Immature natural killer cell (primary cell): ENCODE results near the gene FHIT. TPM values are rescaled to one million over a fixed set of nuclear protein-coding genes. Genes with fewer than 3 reads are reported as not detected.

Experiments
- DNase-seq, 3 donors: peaks; one replicate each; pipeline ENCODE4 v3.0.0; 2022; ENCODE audit warnings: mixed read lengths in 1 of 3
- H3K27ac Mint-ChIP-seq, 6 donors: one replicate each; pipeline ENCODE4 v1.8.0; 2020; ENCODE audit warnings: mixed read lengths in 6 of 6, mild to moderate bottlenecking in 5 of 6, inconsistent platforms in 4 of 6, moderate library complexity in 3 of 6
- H3K27me3 Mint-ChIP-seq, 3 donors: one replicate each; pipeline ENCODE4 v1.8.0; 2020 to 2021; ENCODE audit warnings: low read depth in 3 of 3, mild to moderate bottlenecking in 3 of 3, mixed read lengths in 3 of 3, moderate library complexity in 3 of 3, inconsistent platforms in 1 of 3
- H3K36me3 Mint-ChIP-seq, 3 donors: one replicate each; pipeline ENCODE4 v1.8.0; 2020; ENCODE audit warnings: mixed read lengths in 3 of 3, inconsistent platforms in 2 of 3, mild to moderate bottlenecking in 2 of 3
- H3K4me1 Mint-ChIP-seq, 2 donors: one replicate each; pipeline ENCODE4 v1.8.0; 2020; ENCODE audit warnings: inconsistent platforms in 2 of 2, mild to moderate bottlenecking in 2 of 2, mixed read lengths in 2 of 2, moderate library complexity in 1 of 2
- H3K4me3 Mint-ChIP-seq, 5 donors: one replicate each; pipeline ENCODE4 v1.8.0; 2020; ENCODE audit warnings: mild to moderate bottlenecking in 5 of 5, mixed read lengths in 5 of 5, inconsistent platforms in 3 of 5, moderate library complexity in 3 of 5
- H3K9me3 Mint-ChIP-seq, 6 donors: one replicate each; pipeline ENCODE4 v1.8.0; 2020; ENCODE audit warnings: mild to moderate bottlenecking in 6 of 6, mixed read lengths in 6 of 6, inconsistent platforms in 4 of 6, moderate library complexity in 3 of 6
- polyA plus RNA-seq, 3 donors: library from polyadenylated mRNA; unstranded; fragments of 300-500 nt; fragmentation: Illumina TruSeq; gene quantifications; one replicate each; pipeline ENCODE4 v1.2.3, GENCODE V29; 2021

The FHIT gene
- polyA plus RNA-seq, 3 donors from 2014 or later, result 2.5 to 8.8 (median 3.9) TPM

DNA sequence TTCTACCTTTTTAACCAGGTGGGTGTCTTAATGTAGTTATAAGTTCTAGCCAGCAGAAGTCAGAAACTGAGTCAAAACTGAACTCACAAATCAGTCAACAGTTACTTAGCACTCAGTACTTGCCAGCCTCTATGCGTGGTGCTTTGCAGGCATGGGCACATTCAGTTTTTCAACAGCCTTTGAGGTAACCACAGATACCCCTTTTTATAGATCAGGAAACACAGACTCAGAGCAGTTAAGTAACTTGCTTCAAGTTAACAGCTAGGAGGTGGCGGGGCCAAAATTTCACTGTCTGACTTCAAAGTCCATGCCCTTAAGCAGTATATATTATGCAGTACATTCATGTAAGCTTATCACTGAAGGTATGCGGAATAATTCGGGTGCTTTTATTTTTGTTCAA lies 139.4 kb downstream of the FHIT start:
- peaks cover 0 to 2% (median 0%) of the 10 kb centered on the region in 3 donors for H3K27me3 Mint-ChIP-seq
- H3K36me3 Mint-ChIP-seq, result no peaks in the 10 kb centered on the region
- DNase-seq, result no peak
- peaks cover 0 to 4% (median 0%) of the 10 kb centered on the region in 6 donors for H3K9me3 Mint-ChIP-seq
- no peak overlapping the region for H3K4me3 Mint-ChIP-seq
- peaks cover 2 to 11% of the 10 kb centered on the region in 2 donors for H3K4me1 Mint-ChIP-seq
- H3K27ac Mint-ChIP-seq, result no peak overlapping the region

- peak in 1 of 3 donors; percentile 3 for DNase-seq
- H3K9me3 Mint-ChIP-seq, result peaks cover 0 to 5% (median 2%) of the 10 kb centered on the region in 6 donors
- H3K27me3 Mint-ChIP-seq, result peaks cover 0 to 2% (median 0%) of the 10 kb centered on the region in 3 donors
- peak overlapping the region in 1 of 6 donors; percentile 17 for H3K27ac Mint-ChIP-seq
- H3K4me1 Mint-ChIP-seq, result peaks cover 2 to 11% of the 10 kb centered on the region in 2 donors
- peaks cover 0 to 3% (median 0%) of the 10 kb centered on the region in 3 donors for H3K36me3 Mint-ChIP-seq
- no peak overlapping the region for H3K4me3 Mint-ChIP-seq
Observed at GRCh38 chr3:61110576-61110975, 140.7 kb downstream of the FHIT start.

DNA sequence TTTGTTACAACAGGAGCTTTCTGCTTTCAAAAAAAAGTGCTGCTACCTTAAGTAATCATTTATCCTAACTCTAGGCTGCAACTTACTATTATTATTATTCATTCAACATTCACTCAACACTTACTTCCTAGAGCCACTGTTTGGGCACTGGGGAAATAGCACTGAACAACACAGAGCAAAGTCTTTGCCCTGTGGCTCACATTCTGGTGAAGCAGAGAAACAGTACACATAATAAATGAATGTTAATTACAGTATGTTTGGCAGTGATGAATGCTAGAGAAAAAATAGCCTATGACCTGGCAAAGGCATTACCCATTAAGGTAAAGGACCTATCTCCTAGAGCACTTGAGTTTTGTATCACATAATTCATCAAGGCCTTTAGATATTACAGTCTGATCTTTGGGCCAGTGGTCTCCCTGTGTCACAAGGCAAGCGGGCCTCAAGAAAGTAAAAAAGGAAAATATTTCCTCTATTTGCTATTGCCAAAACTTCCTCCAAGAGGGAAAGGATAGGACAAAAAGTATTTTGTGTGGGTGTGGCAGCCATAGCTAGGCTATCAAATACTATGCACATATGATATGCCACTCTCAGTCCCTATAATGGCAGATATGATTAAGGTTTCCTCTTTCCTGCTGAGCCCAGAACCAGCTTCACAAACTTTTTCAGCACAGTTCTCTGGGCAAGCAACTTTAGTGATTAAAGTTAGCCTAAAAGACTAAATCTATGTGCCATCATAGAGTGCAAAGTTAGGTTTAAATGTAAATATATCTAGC lies 142.8 kb downstream of the FHIT start:
- H3K36me3 Mint-ChIP-seq, result peaks cover 0 to 3% (median 0%) of the 10 kb centered on the region in 3 donors

GRCh38 chr3:61094608-61095007 lies 156.6 kb downstream of the FHIT start:
- DNase-seq, result no peak
- Mint-ChIP-seq H3K4me1 (no peaks in the 10 kb centered on the region), H3K27ac (no peak overlapping the region), H3K4me3 (no peak overlapping the region), H3K27me3 (no peaks in the 10 kb centered on the region), H3K9me3 (peaks cover 0 to 7% (median 0%) of the 10 kb centered on the region in 6 donors), H3K36me3 (no peaks in the 10 kb centered on the region)

More for the DNA sequence above, 142.8 kb downstream of the FHIT start:
- Mint-ChIP-seq H3K27me3 (peaks cover 0 to 4% (median 2%) of the 10 kb centered on the region in 3 donors), H3K27ac (no peak overlapping the region), H3K4me3 (no peak overlapping the region), H3K4me1 (peaks cover 2 to 11% of the 10 kb centered on the region in 2 donors), H3K9me3 (peaks cover 0 to 17% (median 2%) of the 10 kb centered on the region in 6 donors)
- DNase-seq, result no peak

DNA sequence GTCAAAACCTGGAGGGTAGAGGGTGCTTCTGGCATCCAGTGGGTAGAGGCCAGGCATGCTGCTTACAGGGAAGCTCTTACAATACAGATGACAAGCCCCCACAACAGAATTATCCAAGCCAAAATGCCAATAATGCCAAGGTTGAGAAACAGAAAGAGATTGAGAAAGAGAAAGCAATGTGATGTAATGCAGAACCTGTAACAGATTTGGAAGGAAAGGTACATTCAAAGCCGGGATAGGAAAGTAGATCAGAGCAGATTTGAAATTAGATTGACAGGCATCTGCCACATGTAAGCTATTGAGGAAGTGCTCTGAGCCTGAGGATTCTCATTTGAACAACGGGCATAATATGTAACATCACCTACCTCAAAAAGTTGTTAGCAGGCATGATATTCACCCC lies 157.9 kb downstream of the FHIT start:
- H3K27ac Mint-ChIP-seq, result no peak overlapping the region
- peaks cover 0 to 5% (median 0%) of the 10 kb centered on the region in 6 donors for H3K9me3 Mint-ChIP-seq
- no peaks in the 10 kb centered on the region for H3K4me1 Mint-ChIP-seq
- no peaks in the 10 kb centered on the region for H3K36me3 Mint-ChIP-seq
- no peak for DNase-seq
- H3K27me3 Mint-ChIP-seq, result no peaks in the 10 kb centered on the region
- no peak overlapping the region for H3K4me3 Mint-ChIP-seq

GRCh38 chr3:61092870-61093269 lies 158.4 kb downstream of the FHIT start:
- no peaks in the 10 kb centered on the region for H3K36me3 Mint-ChIP-seq
- no peaks in the 10 kb centered on the region for H3K4me1 Mint-ChIP-seq
- no peak overlapping the region for H3K27ac Mint-ChIP-seq
- DNase-seq, result no peak
- H3K9me3 Mint-ChIP-seq, result peaks cover 0 to 7% (median 0%) of the 10 kb centered on the region in 6 donors
- no peaks in the 10 kb centered on the region for H3K27me3 Mint-ChIP-seq
- H3K4me3 Mint-ChIP-seq, result no peak overlapping the region

GRCh38 chr3:61090389-61091169 lies 160.7 kb downstream of the FHIT start:
- Mint-ChIP-seq H3K27ac (no peak overlapping the region), H3K4me1 (no peaks in the 10 kb centered on the region), H3K27me3 (peaks cover 0 to 3% (median 0%) of the 10 kb centered on the region in 3 donors), H3K36me3 (no peaks in the 10 kb centered on the region), H3K9me3 (peaks cover 0 to 10% (median 0%) of the 10 kb centered on the region in 6 donors), H3K4me3 (no peak overlapping the region)
- DNase-seq, result no peak

GRCh38 chr3:61087465-61087864 lies 163.8 kb downstream of the FHIT start:
- Mint-ChIP-seq H3K4me1 (no peaks in the 10 kb centered on the region), H3K27me3 (peaks cover 0 to 3% (median 0%) of the 10 kb centered on the region in 3 donors), H3K4me3 (no peak overlapping the region), H3K36me3 (peaks cover 0 to 3% (median 0%) of the 10 kb centered on the region in 3 donors), H3K27ac (no peak overlapping the region), H3K9me3 (peaks cover 1 to 15% (median 6%) of the 10 kb centered on the region in 6 donors)
- DNase-seq, result no peak

GRCh38 chr3:61081554-61081953 lies 169.7 kb downstream of the FHIT start:
- Mint-ChIP-seq H3K27me3 (peaks cover 0 to 2% (median 0%) of the 10 kb centered on the region in 3 donors), H3K4me3 (no peak overlapping the region), H3K9me3 (peaks cover 0 to 22% (median 4%) of the 10 kb centered on the region in 6 donors), H3K4me1 (no peaks in the 10 kb centered on the region), H3K36me3 (peaks cover 0 to 6% (median 0%) of the 10 kb centered on the region in 3 donors), H3K27ac (no peak overlapping the region)
- DNase-seq, result no peak

GRCh38 chr3:61080737-61081445 lies 170.4 kb downstream of the FHIT start:
- Mint-ChIP-seq H3K27me3 (peaks cover 0 to 2% (median 0%) of the 10 kb centered on the region in 3 donors), H3K9me3 (peaks cover 0 to 22% (median 3%) of the 10 kb centered on the region in 6 donors), H3K4me3 (no peak overlapping the region), H3K27ac (no peak overlapping the region), H3K4me1 (no peaks in the 10 kb centered on the region), H3K36me3 (peaks cover 0 to 6% (median 0%) of the 10 kb centered on the region in 3 donors)
- DNase-seq, result no peak

- DNase-seq, result no peak
- H3K4me3 Mint-ChIP-seq, result no peak overlapping the region
Observed at GRCh38 chr3:61078048-61078752, 173.1 kb downstream of the FHIT start.

GRCh38 chr3:61077551-61077950 lies 173.7 kb downstream of the FHIT start:
- Mint-ChIP-seq H3K27ac (no peak overlapping the region), H3K9me3 (peaks cover 0 to 7% (median 0%) of the 10 kb centered on the region in 6 donors), H3K36me3 (peaks cover 0 to 3% (median 0%) of the 10 kb centered on the region in 3 donors), H3K4me3 (no peak overlapping the region), H3K27me3 (peaks cover 0 to 2% (median 0%) of the 10 kb centered on the region in 3 donors), H3K4me1 (no peaks in the 10 kb centered on the region)
- DNase-seq, result no peak

More at GRCh38 chr3:61078048-61078752, 173.1 kb downstream of the FHIT start:
- Mint-ChIP-seq H3K27me3 (peaks cover 0 to 2% (median 0%) of the 10 kb centered on the region in 3 donors), H3K36me3 (peaks cover 0 to 3% (median 0%) of the 10 kb centered on the region in 3 donors), H3K27ac (no peak overlapping the region), H3K4me1 (no peaks in the 10 kb centered on the region), H3K9me3 (peaks cover 0 to 12% (median 0%) of the 10 kb centered on the region in 6 donors)

- no peaks in the 10 kb centered on the region for H3K4me1 Mint-ChIP-seq
- peaks cover 0 to 3% (median 0%) of the 10 kb centered on the region in 3 donors for H3K36me3 Mint-ChIP-seq
- peaks cover 0 to 2% (median 0%) of the 10 kb centered on the region in 6 donors for H3K9me3 Mint-ChIP-seq
- DNase-seq, result no peak
- no peak overlapping the region for H3K4me3 Mint-ChIP-seq
- H3K27ac Mint-ChIP-seq, result no peak overlapping the region
- H3K27me3 Mint-ChIP-seq, result peaks cover 0 to 2% (median 0%) of the 10 kb centered on the region in 3 donors
Observed at GRCh38 chr3:61074783-61075182, 176.5 kb downstream of the FHIT start.
